Stimulated activated naive CD8-positive, alpha-beta T cell treated with anti-CD3 and anti-CD28 coated beads, Interleukin-15, amount 100 ng/mL, for 72 hours (primary cell): ENCODE measurements around the gene SVBP.

Source experiments
- ATAC-seq: fragments of 150-1000 bp; cut with Tn5 transposase; 2 replicates; pipeline ENCODE4 v1.10.0; 2021; ENCODE audit warnings: mild to moderate bottlenecking, moderate library complexity
- DNase-seq, 2 donors: peaks; one replicate each; pipeline ENCODE4 v3.0.0; 2021 to 2022
- H3K27ac Mint-ChIP-seq, 2 donors: one replicate each; pipeline ENCODE4 v1.8.0; 2022; ENCODE audit warnings: mild to moderate bottlenecking in 2 of 2, mixed read lengths in 2 of 2, moderate library complexity in 2 of 2
- H3K27me3 Mint-ChIP-seq: one replicate; pipeline ENCODE4 v1.8.0; 2022; ENCODE audit warnings: mixed read lengths
- H3K4me1 Mint-ChIP-seq: one replicate; pipeline ENCODE4 v1.8.0; 2022; ENCODE audit warnings: mild to moderate bottlenecking, mixed read lengths
- H3K4me3 Mint-ChIP-seq, 2 donors: one replicate each; pipeline ENCODE4 v1.8.0; 2022; ENCODE audit warnings: mild to moderate bottlenecking in 2 of 2, mixed read lengths in 2 of 2, moderate library complexity in 1 of 2
- H3K9me3 Mint-ChIP-seq, 2 donors: one replicate each; pipeline ENCODE4 v1.8.0; 2022; ENCODE audit warnings: mixed read lengths in 2 of 2

Gene SVBP

GRCh38 chr1:42793824-42794223 is 23.4 kb downstream of the SVBP start:
- H3K4me3 Mint-ChIP-seq = no peak overlapping the region
- no peaks in the 10 kb centered on the region for H3K4me1 Mint-ChIP-seq
- DNase-seq (no peak), ATAC-seq (no peak)
- no peaks in the 10 kb centered on the region for H3K27me3 Mint-ChIP-seq
- H3K9me3 Mint-ChIP-seq = no peaks in the 10 kb centered on the region
- no peak overlapping the region for H3K27ac Mint-ChIP-seq

GRCh38 chr1:42788021-42788420 is 29.2 kb downstream of the SVBP start:
- Mint-ChIP-seq H3K27ac (no peak overlapping the region), H3K4me1 (peaks cover 30% of the 10 kb centered on the region)

GRCh38 chr1:42786097-42786496 is 31.1 kb downstream of the SVBP start:
- Mint-ChIP-seq H3K4me3 (peak overlapping the region in 1 of 2 donors; percentile 60), H3K27me3 (no peaks in the 10 kb centered on the region), H3K9me3 (no peaks in the 10 kb centered on the region), H3K27ac (no peak overlapping the region), H3K4me1 (peaks cover 30% of the 10 kb centered on the region)
- DNase-seq (no peak), ATAC-seq (no peak)

More at GRCh38 chr1:42788021-42788420, 29.2 kb downstream of the SVBP start:
- no peak for ATAC-seq
- H3K4me3 Mint-ChIP-seq = no peak overlapping the region
- no peaks in the 10 kb centered on the region for H3K9me3 Mint-ChIP-seq
- no peaks in the 10 kb centered on the region for H3K27me3 Mint-ChIP-seq
- DNase-seq = no peak

GRCh38 chr1:42784946-42785693 is 32.1 kb downstream of the SVBP start, which contains the start of gene TMEM269:
Gene TMEM269 (plus strand): TSS chr1:42784991. CDS start chr1:42789894, 4,903 bp downstream.
- Mint-ChIP-seq H3K4me3 (peak within 1 kb of the TSS; percentile 60 to 82), H3K27ac (peak within 1 kb of the TSS; percentile 50 to 54), H3K27me3 (no peaks in the 10 kb centered on the region), H3K9me3 (no peaks in the 10 kb centered on the region), H3K4me1 (peaks cover 30% of the 10 kb centered on the region)
- peak; percentile 84 for ATAC-seq
- peak; percentile 32 to 43 for DNase-seq

GRCh38 chr1:42784547-42784945 is 32.7 kb downstream of the SVBP start:
- ATAC-seq (peak; percentile 11), DNase-seq (no peak)
- no peak overlapping the region for H3K27ac Mint-ChIP-seq
- H3K9me3 Mint-ChIP-seq = no peaks in the 10 kb centered on the region
- no peaks in the 10 kb centered on the region for H3K27me3 Mint-ChIP-seq
- H3K4me3 Mint-ChIP-seq = peak overlapping the region in 1 of 2 donors; percentile 82
- H3K4me1 Mint-ChIP-seq = peaks cover 30% of the 10 kb centered on the region

- Mint-ChIP-seq H3K9me3 (no peaks in the 10 kb centered on the region), H3K4me1 (peaks cover 30% of the 10 kb centered on the region), H3K27me3 (no peaks in the 10 kb centered on the region), H3K4me3 (no peak overlapping the region), H3K27ac (no peak overlapping the region)
- DNase-seq (no peak), ATAC-seq (no peak)
Measured at GRCh38 chr1:42783092-42783491, 34.1 kb downstream of the SVBP start.

- no peaks in the 10 kb centered on the region for H3K9me3 Mint-ChIP-seq
- DNase-seq (no peak), ATAC-seq (no peak)
- no peaks in the 10 kb centered on the region for H3K27me3 Mint-ChIP-seq
- H3K27ac Mint-ChIP-seq = peak overlapping the region in 1 of 2 donors; percentile 53
- no peak overlapping the region for H3K4me3 Mint-ChIP-seq
- peaks cover 14% of the 10 kb centered on the region for H3K4me1 Mint-ChIP-seq
Measured at GRCh38 chr1:42780176-42780575, 37.0 kb downstream of the SVBP start.

- Mint-ChIP-seq H3K4me3 (no peak overlapping the region), H3K27ac (no peak overlapping the region), H3K27me3 (no peaks in the 10 kb centered on the region), H3K9me3 (no peaks in the 10 kb centered on the region), H3K4me1 (peaks cover 13% of the 10 kb centered on the region)
- no peak for DNase-seq
- no peak for ATAC-seq
Measured at GRCh38 chr1:42779725-42780124, 37.5 kb downstream of the SVBP start.

GRCh38 chr1:42777852-42778251 is 39.3 kb downstream of the SVBP start:
- Mint-ChIP-seq H3K9me3 (no peaks in the 10 kb centered on the region), H3K27me3 (no peaks in the 10 kb centered on the region), H3K27ac (peak overlapping the region in 1 of 2 donors; percentile 77), H3K4me1 (peaks cover 11% of the 10 kb centered on the region), H3K4me3 (no peak overlapping the region)
- ATAC-seq (peak; percentile 54), DNase-seq (peak; percentile 17 to 28)

GRCh38 chr1:42776502-42776901 is 40.7 kb downstream of the SVBP start:
- DNase-seq (no peak), ATAC-seq (no peak)
- Mint-ChIP-seq H3K27ac (peak overlapping the region in 1 of 2 donors; percentile 8), H3K27me3 (no peaks in the 10 kb centered on the region), H3K9me3 (no peaks in the 10 kb centered on the region), H3K4me1 (peaks cover 19% of the 10 kb centered on the region), H3K4me3 (no peak overlapping the region)

- Mint-ChIP-seq H3K4me3 (no peak overlapping the region), H3K4me1 (peaks cover 29% of the 10 kb centered on the region), H3K27me3 (no peaks in the 10 kb centered on the region), H3K9me3 (no peaks in the 10 kb centered on the region), H3K27ac (no peak overlapping the region)
- no peak for DNase-seq
- no peak for ATAC-seq
Measured at GRCh38 chr1:42774928-42775526, 42.2 kb downstream of the SVBP start.

- no peak for DNase-seq
Measured at GRCh38 chr1:42773420-42773819, 43.8 kb downstream of the SVBP start.

GRCh38 chr1:42769811-42770210 is 47.4 kb downstream of the SVBP start:
- no peak overlapping the region for H3K27ac Mint-ChIP-seq
- no peaks in the 10 kb centered on the region for H3K27me3 Mint-ChIP-seq
- peaks cover 45% of the 10 kb centered on the region for H3K4me1 Mint-ChIP-seq
- no peak for DNase-seq
- no peaks in the 10 kb centered on the region for H3K9me3 Mint-ChIP-seq
- ATAC-seq = no peak
- peak overlapping the region in 1 of 2 donors; percentile 26 for H3K4me3 Mint-ChIP-seq

More at GRCh38 chr1:42773420-42773819, 43.8 kb downstream of the SVBP start:
- H3K27me3 Mint-ChIP-seq = no peaks in the 10 kb centered on the region
- H3K9me3 Mint-ChIP-seq = no peaks in the 10 kb centered on the region
- H3K4me3 Mint-ChIP-seq = no peak overlapping the region
- peaks cover 45% of the 10 kb centered on the region for H3K4me1 Mint-ChIP-seq
- H3K27ac Mint-ChIP-seq = no peak overlapping the region
- no peak for ATAC-seq

GRCh38 chr1:42768172-42768571 is 49.0 kb downstream of the SVBP start:
- ATAC-seq = no peak
- Mint-ChIP-seq H3K4me1 (peaks cover 42% of the 10 kb centered on the region), H3K27me3 (no peaks in the 10 kb centered on the region), H3K4me3 (no peak overlapping the region), H3K9me3 (no peaks in the 10 kb centered on the region), H3K27ac (peak overlapping the region in 1 of 2 donors; percentile 92)
- DNase-seq = no peak

- peak overlapping the region; percentile 92 to 98 for H3K27ac Mint-ChIP-seq
- ATAC-seq (peak; percentile 58), DNase-seq (no peak)
- no peaks in the 10 kb centered on the region for H3K27me3 Mint-ChIP-seq
- H3K9me3 Mint-ChIP-seq = no peaks in the 10 kb centered on the region
- H3K4me1 Mint-ChIP-seq = peaks cover 40% of the 10 kb centered on the region
- H3K4me3 Mint-ChIP-seq = no peak overlapping the region
Measured at GRCh38 chr1:42767510-42768000, 49.6 kb downstream of the SVBP start.
